Left ventricle myocardium inferior (tissue), 1 donor: ENCODE measurements around the gene CA10. TPM values are rescaled to one million over a fixed set of nuclear protein-coding genes. Genes with fewer than 3 reads are reported as not detected.

ENCODE experiments used
- DNase-seq: peaks from one replicate; pipeline ENCODE4 v3.0.0-alpha.2; 2020
- H3K27ac ChIP-seq: fragments of 200-600 bp; replicated peaks from 2 replicates; pipeline ENCODE4 v1.8.0; 2021
- H3K27me3 ChIP-seq: fragments of 200-600 bp; 2 replicates; pipeline ENCODE4 v1.8.0; 2021; ENCODE audit warnings: low read depth
- H3K36me3 ChIP-seq: fragments of 200-600 bp; 2 replicates; pipeline ENCODE4 v1.8.0; 2021
- H3K4me1 ChIP-seq: fragments of 200-600 bp; 2 replicates; pipeline ENCODE4 v1.8.0; 2021
- H3K4me3 ChIP-seq: fragments of 200-600 bp; 2 replicates; pipeline ENCODE4 v1.8.0; 2021; ENCODE audit warnings: mild to moderate bottlenecking, moderate library complexity
- H3K9me3 ChIP-seq: fragments of 200-600 bp; replicated peaks from 2 replicates; pipeline ENCODE4 v1.8.0; 2021
- CTCF ChIP-seq: fragments of 200-600 bp; IDR thresholded peaks from 2 replicates; pipeline ENCODE4 v1.8.0; 2021; ENCODE audit warnings: antibody characterized with exemption, mild to moderate bottlenecking, borderline replicate concordance
- intact Hi-C: fragments of 100-400 bp; cut with micrococcal nuclease; formaldehyde crosslinking; loops from one replicate; pipeline ENCODE4 v1.11.0; 2022
- total RNA-seq: library from RNA; stranded (reverse); fragmentation: NEBNext Ultra II Directional; extraction: Animal tissue kit (Norgen Biotek cat#: 25700); gene quantifications from one replicate; pipeline ENCODE4 v1.2.1, GENCODE V29; 2021
- donor health status: DM: no; HTN: yes; CAD: no; lungs with severe emphysema.

CA10 gene
- total RNA-seq, 1 donor from 2014 or later = not detected

GRCh38 chr17:51684214-51684613 is 474.3 kb downstream of the CA10 start:
- DNase-seq = no peak
- H3K4me1 ChIP-seq = no peaks in the 10 kb centered on the region
- peaks cover 14% of the 10 kb centered on the region for H3K27me3 ChIP-seq
- no peaks in the 10 kb centered on the region for H3K36me3 ChIP-seq
- intact Hi-C loops = no loop called here
- H3K4me3 ChIP-seq = no peak overlapping the region
- no peak for TF ChIP-seq CTCF
- no peaks in the 10 kb centered on the region for H3K9me3 ChIP-seq
- H3K27ac ChIP-seq = no peak overlapping the region

- TF ChIP-seq CTCF = no peak
- no peaks in the 10 kb centered on the region for H3K9me3 ChIP-seq
- intact Hi-C loops = no loop called here
- DNase-seq = no peak
- H3K36me3 ChIP-seq = no peaks in the 10 kb centered on the region
- H3K4me1 ChIP-seq = no peaks in the 10 kb centered on the region
- H3K27me3 ChIP-seq = peaks cover 14% of the 10 kb centered on the region
- H3K27ac ChIP-seq = no peak overlapping the region
- H3K4me3 ChIP-seq = no peak overlapping the region
These were observed 475.2 kb downstream of the CA10 start for GRCh38 chr17:51683291-51683690.

GRCh38 chr17:51682115-51682514 is 476.4 kb downstream of the CA10 start:
- intact Hi-C loops = no loop called here
- no peak overlapping the region for H3K4me3 ChIP-seq
- no peak overlapping the region for H3K27ac ChIP-seq
- no peak for TF ChIP-seq CTCF
- H3K9me3 ChIP-seq = no peaks in the 10 kb centered on the region
- H3K4me1 ChIP-seq = no peaks in the 10 kb centered on the region
- H3K36me3 ChIP-seq = no peaks in the 10 kb centered on the region
- peaks cover 14% of the 10 kb centered on the region for H3K27me3 ChIP-seq
- no peak for DNase-seq

GRCh38 chr17:51677875-51678274 is 480.6 kb downstream of the CA10 start:
- TF ChIP-seq CTCF = no peak
- intact Hi-C loops = no loop called here
- no peaks in the 10 kb centered on the region for H3K36me3 ChIP-seq
- peaks cover 14% of the 10 kb centered on the region for H3K27me3 ChIP-seq
- H3K4me1 ChIP-seq = no peaks in the 10 kb centered on the region
- H3K4me3 ChIP-seq = no peak overlapping the region
- H3K9me3 ChIP-seq = no peaks in the 10 kb centered on the region
- DNase-seq = no peak
- H3K27ac ChIP-seq = no peak overlapping the region

GRCh38 chr17:51676691-51677487 is 481.6 kb downstream of the CA10 start:
- H3K4me1 ChIP-seq = no peaks in the 10 kb centered on the region
- H3K27me3 ChIP-seq = peaks cover 14% of the 10 kb centered on the region
- no peak for TF ChIP-seq CTCF
- H3K9me3 ChIP-seq = no peaks in the 10 kb centered on the region
- intact Hi-C loops = no loop called here
- H3K27ac ChIP-seq = no peak overlapping the region
- no peak overlapping the region for H3K4me3 ChIP-seq
- H3K36me3 ChIP-seq = no peaks in the 10 kb centered on the region
- DNase-seq = no peak
